HL-60/S4 treated with phorbol 12-myristate 13-acetate at 8.2 ng/mL for 4 days and 3 days (cell line): Measurements from ENCODE around the gene PERP.

ENCODE experiments used
- in situ Hi-C: fragments of 300-500 bp; cut with MboI; formaldehyde crosslinking; loops from 2 replicates; pipeline ENCODE4 v1.15.0; 2022; ENCODE audit warnings: low sequenced_read_pairs

PERP gene

GRCh38 chr6:138107078-138107751 is at the start of gene PERP:
TSS of gene PERP (minus strand) at chr6:138107419. CDS start at chr6:138107340, 79 bp downstream.
- in situ Hi-C loops, result loop anchor here (25.0 kb wide), 2 partner anchors 405 to 655 kb away; partner anchors contain the start of gene CCDC28A

GRCh38 chr6:138155443-138155842 is 48.2 kb upstream of the PERP start:
- in situ Hi-C loops, result no loop called here

GRCh38 chr6:138146544-138146943 is 39.3 kb upstream of the PERP start:
- in situ Hi-C loops, result no loop called here

GRCh38 chr6:138145402-138145801 is 38.2 kb upstream of the PERP start:
- in situ Hi-C loops, result no loop called here

- in situ Hi-C loops, result no loop called here
Measured at GRCh38 chr6:138142806-138143205, 35.6 kb upstream of the PERP start.

GRCh38 chr6:138129190-138129589 is 22.0 kb upstream of the PERP start:
- in situ Hi-C loops, result no loop called here

- in situ Hi-C loops, result no loop called here
Measured at GRCh38 chr6:138128096-138128495, 20.9 kb upstream of the PERP start.

- in situ Hi-C loops, result loop anchor here (25.0 kb wide), 2 partner anchors 388 to 638 kb away; partner anchors contain the start of gene CCDC28A
Measured at GRCh38 chr6:138124096-138124495, 16.9 kb upstream of the PERP start.

GRCh38 chr6:138119976-138120375 is 12.8 kb upstream of the PERP start:
- in situ Hi-C loops, result loop anchor here (25.0 kb wide), 2 partner anchors 392 to 642 kb away; partner anchors contain the start of gene CCDC28A

- in situ Hi-C loops, result loop anchor here (25.0 kb wide), 2 partner anchors 393 to 643 kb away; partner anchors contain the start of gene CCDC28A
Measured at GRCh38 chr6:138119229-138119628, 12.0 kb upstream of the PERP start.

- in situ Hi-C loops, result loop anchor here (25.0 kb wide), 2 partner anchors 395 to 645 kb away; partner anchors contain the start of gene CCDC28A
Measured at GRCh38 chr6:138117376-138117914, 10.2 kb upstream of the PERP start.

- in situ Hi-C loops, result loop anchor here (25.0 kb wide), 2 partner anchors 396 to 646 kb away; partner anchors contain the start of gene CCDC28A
Measured at GRCh38 chr6:138116661-138116999, 9.4 kb upstream of the PERP start.

- in situ Hi-C loops, result loop anchor here (25.0 kb wide), 2 partner anchors 396 to 646 kb away; partner anchors contain the start of gene CCDC28A
Measured at GRCh38 chr6:138115877-138116660, 8.8 kb upstream of the PERP start.

GRCh38 chr6:138115201-138115600 is 8.0 kb upstream of the PERP start:
- in situ Hi-C loops, result loop anchor here (25.0 kb wide), 2 partner anchors 397 to 647 kb away; partner anchors contain the start of gene CCDC28A

GRCh38 chr6:138113588-138114210 is 6.5 kb upstream of the PERP start:
- in situ Hi-C loops, result loop anchor here (25.0 kb wide), 2 partner anchors 399 to 649 kb away; partner anchors contain the start of gene CCDC28A

- in situ Hi-C loops, result loop anchor here (25.0 kb wide), 2 partner anchors 402 to 652 kb away; partner anchors contain the start of gene CCDC28A
Measured at GRCh38 chr6:138110229-138110628, 3.0 kb upstream of the PERP start.

GRCh38 chr6:138109042-138109997 is 2.1 kb upstream of the PERP start:
- in situ Hi-C loops, result loop anchor here (25.0 kb wide), 2 partner anchors 403 to 653 kb away; partner anchors contain the start of gene CCDC28A

- in situ Hi-C loops, result loop anchor here (25.0 kb wide), 2 partner anchors 404 to 654 kb away; partner anchors contain the start of gene CCDC28A
Measured at GRCh38 chr6:138107752-138108592, 753 bp upstream of the PERP start.
